RCC 7860 (cell line): ENCODE data around the gene TCF19.
A peak's percentile ranks its signal among the peaks of the same experiment; 100 is the strongest.

Experiments
- DNase-seq: peaks from one replicate; pipeline ENCODE4 v3.0.0-alpha.2; 2015; ENCODE audit warnings: low spot score
- FAIRE-seq: peaks from 2 replicates; lab custom pipeline; 2012; peaks lifted over from hg19 to GRCh38; lab: Jason Lieb, UNC

Gene TCF19

GRCh38 chr6:31158140-31158862 is at the start of gene TCF19:
Gene TCF19 (plus strand): TSS chr6:31158589. CDS start chr6:31159470, 881 bp downstream.
- DNase-seq (peak; percentile 97), FAIRE-seq (peak; percentile 87)

- FAIRE-seq (no peak), DNase-seq (no peak)
These were observed 47.4 kb upstream of the TCF19 start for GRCh38 chr6:31110825-31111582.

DNA sequence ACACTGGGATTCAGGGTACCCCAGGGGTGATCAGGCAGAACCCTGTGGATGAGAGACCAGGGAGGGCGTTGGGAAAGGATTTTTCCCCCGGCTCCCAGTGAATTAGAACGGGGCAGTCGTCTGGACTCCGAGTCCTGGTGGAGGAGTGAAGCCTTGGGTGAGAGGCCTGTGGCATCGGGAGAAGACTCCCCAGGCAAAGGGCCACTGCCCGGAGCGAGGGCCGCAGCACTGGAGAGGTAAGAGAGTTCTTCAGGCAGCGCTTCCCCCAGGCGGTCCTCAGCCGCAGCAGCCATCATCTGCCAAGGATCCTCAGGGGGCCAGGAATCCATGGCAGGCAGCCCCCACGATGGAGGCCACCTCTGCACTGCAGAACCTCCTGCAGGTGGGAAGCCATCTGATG is 46.7 kb upstream of the TCF19 start:
- FAIRE-seq (no peak), DNase-seq (no peak)

GRCh38 chr6:31112478-31112877 is 45.9 kb upstream of the TCF19 start, which contains the start of gene C6orf15:
Gene C6orf15 (minus strand): TSS chr6:31112575. CDS start chr6:31112555, 20 bp downstream.
- FAIRE-seq (no peak), DNase-seq (no peak)

DNA sequence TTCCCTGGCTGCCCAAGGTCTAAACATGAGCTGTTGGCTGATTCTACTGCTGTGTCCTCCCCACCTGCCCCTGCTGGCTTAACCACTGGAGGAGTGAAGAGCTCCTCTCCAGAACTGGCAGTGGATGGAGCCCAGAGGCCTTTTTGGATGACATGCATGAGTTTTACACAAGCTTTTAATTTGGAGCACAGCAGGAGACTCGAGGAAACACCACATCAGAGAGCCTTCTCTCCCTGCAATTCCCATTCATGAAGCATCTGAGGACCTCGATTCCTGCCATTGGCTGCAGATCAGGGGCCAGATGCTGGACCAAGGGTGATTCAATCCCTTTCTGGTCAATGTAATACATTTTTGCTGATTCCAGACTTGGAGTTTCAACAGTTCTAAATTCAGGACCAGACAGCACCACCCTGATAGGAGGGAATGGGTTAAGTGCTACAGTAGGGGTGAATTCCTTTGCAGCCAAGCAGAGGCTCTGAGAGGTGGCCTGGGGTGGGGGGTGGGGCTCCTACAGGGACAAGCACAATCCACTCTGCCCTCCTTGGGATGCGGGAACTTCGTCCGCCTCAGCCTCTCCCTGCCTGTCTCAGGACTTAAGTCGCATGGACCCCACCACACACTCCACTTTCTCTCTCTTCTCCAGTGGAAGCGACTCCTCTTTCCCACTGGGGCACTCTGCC is 44.4 kb upstream of the TCF19 start:
- FAIRE-seq: no peak
- DNase-seq: peak; percentile 34

DNA sequence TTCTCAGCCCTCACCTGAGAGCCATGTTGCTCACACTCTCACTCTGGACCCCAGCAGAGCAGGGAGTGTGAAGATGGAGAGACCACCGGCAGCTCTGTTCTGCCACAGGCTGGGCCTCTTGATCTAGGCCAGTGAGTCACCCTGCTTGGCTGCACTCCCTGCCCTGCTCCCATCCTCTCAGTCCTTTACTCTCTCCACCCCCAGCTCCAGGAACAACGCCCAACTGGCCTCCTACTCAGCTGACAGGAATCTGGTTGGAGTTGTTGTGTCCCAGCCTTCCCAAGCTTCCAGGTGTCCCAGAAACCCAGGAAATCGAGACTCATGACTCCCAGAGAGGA is 43.9 kb upstream of the TCF19 start, which contains the start of gene PSORS1C1:
TSS of gene PSORS1C1 (plus strand) at position 260 of the 338 bp plus-strand sequence. CDS start 14,833 bp downstream, outside the sequence.
- FAIRE-seq: peak; percentile 86
- DNase-seq: peak; percentile 85

DNA sequence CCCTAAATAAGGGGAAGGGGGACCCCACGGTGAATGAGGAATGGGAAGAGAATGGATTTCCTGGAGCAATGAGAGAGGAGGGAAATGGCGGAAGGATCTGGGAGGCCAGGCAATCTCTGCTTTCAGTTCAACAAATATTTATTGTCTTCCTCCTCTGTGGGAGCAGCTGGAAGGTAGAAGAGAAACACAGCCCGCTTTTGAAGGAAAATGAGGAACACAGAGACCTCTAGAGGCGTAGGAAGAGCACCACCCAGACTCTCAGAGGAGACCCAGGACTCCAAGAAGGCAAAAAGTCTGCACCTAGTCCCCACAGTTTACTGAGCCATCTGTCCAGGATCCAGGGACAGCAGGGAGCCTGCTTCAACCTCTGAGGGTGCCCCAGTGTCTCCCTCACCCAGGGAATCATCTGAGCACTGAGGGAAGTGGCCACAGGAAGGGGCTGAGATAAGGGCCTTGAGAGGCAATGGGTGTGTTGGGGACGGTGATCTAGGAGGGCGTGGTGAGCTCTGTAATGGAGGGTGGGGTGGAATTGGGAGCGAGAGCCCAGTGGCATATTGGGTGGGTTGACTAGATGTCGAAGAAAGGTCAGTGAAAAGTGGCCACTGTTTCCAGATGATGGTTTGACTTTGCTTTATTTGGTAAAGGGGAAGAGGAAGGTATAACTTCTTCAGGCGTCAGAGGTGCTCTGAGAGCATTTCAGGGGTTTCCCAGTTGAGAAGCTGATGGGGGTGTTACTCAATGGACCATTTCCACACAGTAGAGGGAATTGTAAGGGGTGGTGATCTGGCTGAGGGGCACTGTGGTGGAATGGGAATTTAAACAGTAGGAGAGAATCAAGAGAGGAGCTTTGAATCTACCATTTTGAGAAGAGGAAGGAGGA is 43.2 kb upstream of the TCF19 start:
- DNase-seq (no peak), FAIRE-seq (no peak)

DNA sequence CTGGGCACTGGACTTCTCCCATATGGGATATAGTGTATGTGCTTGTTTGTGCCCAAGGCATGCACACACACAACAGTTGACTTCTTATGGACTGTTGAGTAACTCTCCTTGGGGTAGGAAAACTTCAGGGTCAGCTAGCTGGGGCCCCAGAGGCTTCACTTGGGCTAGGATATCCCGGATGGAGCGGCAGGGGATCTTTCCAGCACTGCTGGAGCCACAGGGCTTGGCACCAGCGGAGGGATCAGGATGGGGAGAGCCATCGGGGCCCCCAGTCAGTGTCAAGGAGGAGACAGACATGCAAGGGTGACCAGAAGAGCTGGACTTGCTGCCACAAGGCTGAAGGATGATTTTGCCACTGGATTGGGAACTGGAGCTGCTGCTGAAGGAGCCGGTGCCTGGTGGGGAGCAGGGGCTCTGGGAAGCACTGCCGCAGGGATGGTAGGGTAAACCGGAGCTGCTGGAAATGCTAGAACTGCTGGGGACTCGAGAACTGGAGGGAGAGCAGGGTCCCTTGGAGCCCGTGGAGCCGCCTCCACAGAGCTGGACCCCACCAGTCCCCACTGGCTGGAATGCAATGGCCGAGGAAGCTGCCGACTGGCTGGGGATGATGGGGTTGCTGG is 42.3 kb upstream of the TCF19 start:
- FAIRE-seq (no peak), DNase-seq (no peak)

GRCh38 chr6:31116661-31117385 is 41.6 kb upstream of the TCF19 start:
- FAIRE-seq: no peak
- no peak for DNase-seq

DNA sequence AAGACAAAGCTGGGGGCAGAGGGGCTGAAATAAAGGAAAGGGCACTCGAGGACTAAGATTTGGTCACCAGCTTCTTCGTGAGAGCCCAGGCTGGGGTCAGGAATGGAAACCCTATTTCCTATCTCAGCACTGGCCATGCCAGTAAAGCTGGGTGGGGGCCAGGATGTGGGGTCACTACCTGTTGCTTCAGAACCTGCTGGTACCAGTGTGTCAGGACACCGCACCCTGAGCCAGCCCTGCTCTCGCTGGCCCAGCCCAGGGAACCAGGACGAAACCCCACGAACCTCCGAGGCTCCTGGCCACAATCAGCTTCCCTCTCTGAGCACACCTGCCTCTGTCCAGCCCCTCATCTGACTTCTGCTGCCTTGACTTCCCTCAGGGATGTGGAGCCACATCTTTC is 40.2 kb upstream of the TCF19 start:
- FAIRE-seq (no peak), DNase-seq (no peak)

GRCh38 chr6:31120151-31120915 is 38.1 kb upstream of the TCF19 start, which contains the start of gene CDSN:
Gene CDSN (minus strand): TSS chr6:31120446. CDS start chr6:31120419, 27 bp downstream.
- no peak for FAIRE-seq
- no peak for DNase-seq

- DNase-seq: no peak
- FAIRE-seq: no peak
These were observed 37.1 kb upstream of the TCF19 start for GRCh38 chr6:31121131-31121790.

- FAIRE-seq (peak; percentile 88), DNase-seq (peak; percentile 94)
These were observed 35.3 kb upstream of the TCF19 start for GRCh38 chr6:31122791-31123706.

DNA sequence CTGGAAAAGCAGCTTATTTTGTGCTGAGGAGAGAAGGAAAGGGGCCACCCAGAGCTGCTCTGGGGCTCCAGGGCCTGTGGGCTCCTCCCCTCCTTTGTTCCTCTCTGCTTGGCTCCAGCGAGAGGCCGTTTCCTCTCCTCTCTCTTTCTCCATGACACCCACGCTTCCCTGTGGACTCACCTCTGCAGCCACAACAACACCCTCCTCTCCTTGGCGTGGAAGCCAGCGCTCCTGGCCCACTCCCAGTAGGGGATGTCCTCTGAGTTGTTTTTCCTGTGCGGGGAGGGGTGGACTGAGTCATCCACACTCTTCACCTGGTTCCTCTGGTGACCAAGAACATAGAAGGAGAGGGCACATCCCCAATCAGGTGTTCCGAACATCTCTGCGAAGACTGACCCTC is 33.2 kb upstream of the TCF19 start:
- FAIRE-seq (no peak), DNase-seq (peak; percentile 40)

- DNase-seq (peak; percentile 34), FAIRE-seq (no peak)
These were observed 32.6 kb upstream of the TCF19 start for GRCh38 chr6:31125586-31126363.
